HG03280 (cell line): Measurements from ENCODE around the gene JAZF1.

Experiments used
- ATAC-seq: cut with Tn5 transposase; IDR thresholded peaks from one replicate; pipeline ENCODE4 v1.9.1; 2021; ENCODE audit warnings: mild to moderate bottlenecking, moderate library complexity; ENCODE audit not compliant: unreplicated experiment

The JAZF1 gene

DNA sequence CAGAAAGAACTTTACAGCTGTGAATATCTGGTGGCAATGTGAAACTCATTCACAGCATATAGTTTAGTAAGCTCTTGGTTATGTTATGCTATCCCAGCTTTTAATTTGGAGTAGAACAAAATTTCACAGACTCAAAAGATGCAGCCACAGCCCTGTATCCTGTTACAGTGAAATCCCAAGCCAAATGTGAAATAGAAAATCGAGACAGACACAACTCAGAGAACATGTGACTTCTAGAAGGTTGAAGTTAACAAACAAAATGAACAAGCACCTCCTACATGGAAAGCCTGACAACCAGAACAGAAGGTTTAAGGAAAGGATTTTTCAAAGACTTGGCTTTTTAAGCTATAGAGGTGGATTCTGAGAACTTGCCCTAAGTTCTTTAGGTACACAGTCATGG is 39.6 kb downstream of the JAZF1 start:
- no peak for ATAC-seq

DNA sequence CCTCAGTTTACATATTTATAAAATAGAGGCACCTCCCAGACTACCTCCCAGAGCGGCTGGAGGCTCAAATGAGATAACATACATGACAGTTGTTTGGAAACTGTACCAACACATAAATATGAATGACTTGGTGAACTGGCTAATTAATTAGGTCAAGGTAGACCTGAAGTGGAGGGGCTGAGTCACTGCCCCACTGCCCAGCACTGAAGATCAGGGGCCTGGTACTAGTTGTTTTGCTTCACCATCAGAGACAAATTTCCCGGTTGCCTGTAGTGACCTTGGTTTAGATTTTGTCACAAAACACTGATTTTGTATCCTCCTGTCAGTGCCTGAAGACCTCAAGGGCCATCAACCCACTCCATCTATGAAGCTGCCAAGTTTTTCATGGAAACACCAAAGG is 41.8 kb downstream of the JAZF1 start:
- ATAC-seq, result no peak

DNA sequence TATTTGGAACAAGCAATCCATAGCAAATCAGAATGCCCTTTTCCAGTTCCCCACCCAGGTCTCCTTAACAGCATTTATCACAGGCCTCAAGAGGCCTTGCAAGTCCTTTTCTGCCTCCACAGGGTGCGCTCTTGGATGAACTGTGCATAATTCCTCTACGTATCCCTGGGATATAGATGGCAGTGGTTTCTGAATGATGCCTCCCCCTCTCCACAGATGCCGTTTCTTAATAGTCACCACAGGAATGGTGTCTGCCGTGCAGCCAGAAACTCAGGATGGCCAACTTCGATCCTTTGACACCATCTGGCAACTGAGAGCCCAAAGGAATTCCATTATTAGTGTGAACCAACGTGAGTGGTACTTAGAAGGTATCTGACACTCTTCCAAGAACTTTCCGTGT is 43.1 kb downstream of the JAZF1 start:
- ATAC-seq, result no peak

DNA sequence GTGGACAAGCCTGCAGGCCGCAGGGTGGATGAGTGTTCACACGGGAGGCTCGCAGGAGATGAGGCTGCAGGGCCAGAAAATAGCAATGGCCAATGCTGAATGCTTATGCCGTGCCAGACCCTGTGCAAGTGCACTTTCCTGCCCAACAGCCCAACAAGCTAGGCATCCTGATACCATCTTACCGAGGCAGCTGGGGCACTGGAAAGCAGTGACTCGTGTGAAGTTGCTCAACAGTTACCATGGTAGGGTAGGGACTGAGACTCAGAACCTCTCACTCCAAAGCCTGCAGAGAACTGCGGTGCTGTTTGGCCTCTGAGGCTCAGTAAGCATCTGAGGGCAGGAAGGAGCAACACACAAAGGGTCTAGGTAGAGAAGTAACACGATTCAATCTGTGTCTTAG is 43.7 kb downstream of the JAZF1 start:
- ATAC-seq, result no peak

DNA sequence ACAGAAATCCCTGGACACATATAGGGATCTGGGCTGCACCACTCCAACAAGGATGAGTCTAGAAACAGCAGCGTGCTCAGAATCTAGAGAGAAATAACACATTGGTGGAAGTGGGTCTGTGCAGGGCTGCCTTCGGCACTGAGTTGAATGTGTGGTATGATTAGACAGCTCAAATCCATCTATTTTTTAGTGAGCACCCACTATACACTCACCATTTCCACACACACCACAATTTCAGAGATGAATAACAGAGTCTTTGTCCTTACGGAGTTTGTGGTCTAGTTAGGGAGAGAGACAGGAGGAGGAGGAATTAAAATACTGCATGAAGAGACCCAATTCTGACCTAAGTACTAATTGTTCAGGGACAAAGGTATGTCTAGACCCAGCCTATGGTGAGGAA is 44.2 kb downstream of the JAZF1 start:
- no peak for ATAC-seq

DNA sequence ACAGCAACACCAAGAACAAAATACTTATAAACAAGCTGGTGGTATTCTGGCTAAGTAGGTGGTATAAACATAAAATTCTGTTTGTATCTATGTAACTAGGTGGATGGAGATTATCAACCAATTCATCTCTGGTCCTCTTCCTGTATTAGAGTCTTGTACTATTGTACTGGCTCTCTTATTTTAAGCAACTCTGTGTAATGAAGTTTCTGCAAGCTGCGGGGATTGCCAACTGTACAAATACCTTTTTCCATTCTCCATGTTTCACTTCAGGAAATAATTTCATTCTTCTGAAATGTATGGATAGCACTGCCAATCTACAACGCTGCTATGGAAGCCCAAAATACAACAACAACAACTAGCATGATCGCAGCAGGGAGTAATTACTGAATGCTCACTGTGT is 44.8 kb downstream of the JAZF1 start:
- no peak for ATAC-seq

DNA sequence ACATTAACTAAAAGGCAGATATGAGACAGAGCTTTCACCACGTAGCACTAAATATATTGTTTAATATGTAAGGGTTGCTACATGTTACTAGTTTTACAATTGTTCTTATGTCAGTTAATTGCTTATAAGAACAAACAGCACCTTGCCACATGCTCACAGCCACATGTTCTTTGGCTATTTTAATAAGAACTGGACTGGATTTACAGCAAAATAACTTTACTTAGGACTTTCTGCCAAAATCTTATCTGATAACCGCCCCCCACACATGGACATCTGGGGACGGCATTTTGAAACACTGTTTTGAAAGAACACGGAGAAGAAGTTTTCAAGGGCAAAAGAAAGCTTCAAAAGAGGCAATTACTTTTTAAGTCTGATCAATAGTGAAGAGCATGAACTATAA is 45.3 kb downstream of the JAZF1 start:
- no peak for ATAC-seq

DNA sequence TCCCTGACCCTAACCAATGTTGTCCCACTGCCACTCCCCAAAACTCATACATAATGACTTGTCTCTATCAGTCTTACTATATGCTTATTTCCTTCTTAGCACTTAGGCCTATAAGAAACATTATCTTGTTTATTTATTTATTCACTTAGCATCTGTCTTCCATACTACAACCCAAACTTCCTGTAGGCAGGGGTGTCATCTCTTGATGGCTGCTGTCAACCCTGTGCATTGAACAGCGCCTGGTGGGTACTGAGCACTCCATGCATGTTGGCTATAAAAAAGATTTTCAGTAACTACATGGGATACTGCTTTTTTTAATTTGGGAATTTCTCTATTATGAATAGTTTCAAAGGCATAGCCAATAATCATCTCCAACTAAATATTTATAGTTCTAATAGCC is 46.7 kb downstream of the JAZF1 start:
- no peak for ATAC-seq

DNA sequence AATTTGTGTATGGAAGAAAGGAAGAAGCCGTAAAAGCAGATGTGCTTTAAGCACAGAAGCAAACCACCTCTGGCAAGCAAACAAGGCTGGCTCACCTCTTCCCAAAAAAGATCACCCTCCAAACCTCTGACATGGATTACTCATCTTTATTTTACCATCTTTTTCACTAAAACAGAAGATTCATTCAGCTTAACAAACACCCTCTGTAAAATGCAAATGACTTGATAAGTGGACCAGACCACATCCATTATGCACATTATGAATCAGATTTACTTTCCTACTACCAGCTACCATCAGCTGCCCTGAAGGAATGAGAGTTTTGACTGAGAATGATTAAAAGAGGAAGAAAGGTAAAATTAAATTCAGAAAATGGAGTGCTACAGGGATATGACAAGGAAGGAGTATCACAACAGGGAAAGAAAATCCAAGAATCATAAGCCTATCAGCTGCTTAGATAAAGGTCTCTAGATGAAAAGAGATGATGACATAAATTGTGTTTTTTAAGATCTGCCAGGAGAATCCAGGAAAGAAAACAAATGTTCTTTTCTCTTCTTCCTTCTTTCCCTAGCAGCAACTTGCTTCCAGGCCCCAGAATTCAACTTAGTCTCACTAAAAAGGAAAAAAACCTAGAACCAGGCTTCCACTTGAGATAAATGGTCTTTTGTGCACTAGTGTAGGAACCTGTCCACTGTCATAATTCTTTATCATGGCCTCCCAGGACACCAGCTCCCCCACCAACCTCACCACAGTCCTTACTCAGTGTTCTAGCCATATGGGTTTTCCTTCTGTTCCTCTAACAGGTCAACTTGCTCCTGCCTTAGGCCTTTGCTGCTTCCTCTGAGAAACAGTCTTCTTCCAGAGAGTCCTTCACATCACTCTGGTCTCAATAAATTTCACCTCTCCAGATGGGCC is 47.4 kb downstream of the JAZF1 start:
- ATAC-seq, result no peak

DNA sequence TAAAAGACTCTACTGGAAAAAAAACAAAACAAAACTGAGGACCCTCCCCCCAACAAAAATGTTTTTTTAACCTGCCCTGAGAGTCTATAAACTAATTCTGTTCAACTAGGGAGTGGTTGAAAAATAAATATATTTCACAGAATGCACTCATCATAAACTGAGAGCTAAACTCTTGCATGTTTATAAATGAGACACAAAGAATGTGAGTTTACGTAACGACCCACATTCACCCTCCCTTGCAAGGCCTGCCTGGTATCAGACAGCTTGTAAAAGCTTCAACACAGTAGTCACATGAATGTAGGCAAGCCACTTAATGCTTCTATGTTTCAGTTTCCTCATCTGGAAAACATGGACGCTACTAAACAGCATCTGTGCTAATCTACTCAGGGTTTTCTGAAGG is 50.3 kb downstream of the JAZF1 start:
- no peak for ATAC-seq

DNA sequence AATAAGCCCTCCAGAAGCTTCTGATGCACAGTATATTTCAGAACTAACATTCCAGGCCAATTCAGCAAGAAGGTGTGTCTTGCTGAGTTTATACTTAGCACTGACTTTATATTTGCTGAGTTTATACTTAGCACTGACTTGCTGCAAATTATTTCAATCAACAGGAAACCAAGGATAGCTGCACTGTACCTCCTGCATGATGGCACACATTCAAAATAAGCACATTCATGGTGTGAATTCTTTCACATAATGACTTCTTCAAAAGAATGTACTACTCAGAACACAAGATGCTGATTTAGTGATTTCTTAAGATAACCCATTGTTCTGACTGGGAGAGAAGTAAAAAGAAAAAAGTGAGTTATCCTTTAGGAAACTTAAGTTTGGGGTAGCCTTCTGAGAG is 52.0 kb downstream of the JAZF1 start:
- ATAC-seq, result no peak

DNA sequence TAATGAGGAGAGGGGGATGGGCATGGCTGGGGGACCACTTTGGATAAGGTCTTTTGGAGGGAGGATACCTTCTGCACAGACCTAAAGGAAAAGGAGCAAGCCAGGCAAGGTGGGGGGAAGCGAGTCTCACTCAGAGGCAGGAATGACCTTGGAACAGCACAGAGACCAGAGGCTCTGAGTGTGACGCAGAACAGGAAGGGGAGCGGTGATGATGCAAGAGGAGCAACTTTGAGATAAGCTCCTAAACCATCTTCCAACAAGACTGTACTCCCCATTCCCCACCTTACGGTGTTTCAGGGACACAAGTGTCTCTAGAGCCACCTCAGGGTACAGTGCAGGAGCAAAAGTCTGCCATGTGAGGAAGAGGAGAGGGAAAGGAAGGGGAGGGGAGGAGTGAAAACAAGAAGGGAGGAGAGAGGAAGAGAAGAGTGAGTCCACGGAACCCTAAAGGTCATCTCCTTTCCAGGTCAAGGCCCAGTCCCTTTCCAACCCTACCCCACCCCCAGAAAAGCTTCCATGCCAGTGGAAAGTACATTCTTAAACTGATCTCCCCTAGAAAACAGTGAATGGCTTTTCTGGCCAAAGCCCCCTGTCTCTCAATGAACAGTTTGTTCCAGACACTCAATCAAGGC is 54.1 kb downstream of the JAZF1 start:
- ATAC-seq, result no peak

DNA sequence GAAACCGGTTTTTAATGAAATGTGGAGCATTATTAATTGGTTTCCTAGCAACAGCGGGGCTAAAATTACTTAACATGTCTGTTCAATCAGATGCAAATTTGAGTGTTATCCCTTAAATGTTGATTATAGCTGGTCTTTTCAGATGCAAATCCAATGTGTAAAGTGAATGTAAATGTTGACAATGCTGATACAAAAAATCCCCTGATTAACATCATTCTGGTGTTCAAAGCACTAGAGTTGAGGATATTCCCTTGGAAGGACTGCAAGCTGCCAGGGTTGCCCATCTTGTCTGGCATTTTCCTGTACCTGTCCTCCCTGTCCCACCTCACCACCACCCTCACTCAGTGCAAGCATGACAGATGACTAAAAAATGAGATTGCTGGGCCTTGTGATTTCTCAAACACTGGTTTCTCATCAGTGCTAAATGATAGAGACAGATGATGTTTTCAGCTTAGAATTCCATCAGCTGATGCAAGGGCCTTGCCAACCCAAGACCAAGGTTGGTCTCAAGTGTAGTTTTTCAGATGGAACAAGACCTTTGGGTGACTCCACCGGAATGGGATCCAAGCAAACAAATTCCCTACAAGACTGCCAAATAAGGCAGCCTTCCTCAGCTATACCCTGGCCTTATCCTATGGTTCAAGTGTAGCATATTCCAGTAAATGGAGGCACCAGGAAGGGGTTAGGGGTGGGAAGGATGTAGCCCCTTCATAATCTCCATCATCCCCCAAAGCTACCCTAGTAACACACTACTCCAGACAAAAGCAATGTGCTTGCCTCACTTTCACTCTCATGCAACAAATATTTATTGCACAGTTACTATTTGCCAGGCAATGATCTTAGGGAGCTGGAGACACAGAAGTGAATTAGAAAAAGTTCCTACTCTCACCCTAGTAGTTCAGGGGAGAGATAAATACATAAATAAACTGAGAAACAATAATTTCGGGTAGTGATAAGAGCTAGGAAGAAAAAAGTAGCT is 54.9 kb downstream of the JAZF1 start:
- ATAC-seq, result no peak

DNA sequence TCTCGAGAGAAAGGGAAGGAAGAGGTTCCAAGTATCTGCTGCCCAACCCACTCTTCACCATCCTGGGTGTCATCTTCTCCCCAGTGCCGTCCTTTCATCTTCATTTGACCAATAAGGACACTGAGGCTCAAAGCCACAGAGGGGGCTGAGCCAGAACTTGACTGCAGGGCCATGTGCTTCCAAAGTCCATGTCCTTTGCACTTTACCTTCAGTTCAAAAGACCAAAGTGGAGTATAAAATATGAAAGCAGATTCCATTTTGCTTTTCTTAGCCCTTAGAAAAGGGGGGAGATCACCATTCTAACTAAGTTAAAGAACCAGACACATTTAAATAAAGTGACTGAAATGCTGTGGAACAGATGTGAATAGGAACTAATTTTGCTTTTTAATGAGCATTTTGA is 56.2 kb downstream of the JAZF1 start:
- no peak for ATAC-seq

DNA sequence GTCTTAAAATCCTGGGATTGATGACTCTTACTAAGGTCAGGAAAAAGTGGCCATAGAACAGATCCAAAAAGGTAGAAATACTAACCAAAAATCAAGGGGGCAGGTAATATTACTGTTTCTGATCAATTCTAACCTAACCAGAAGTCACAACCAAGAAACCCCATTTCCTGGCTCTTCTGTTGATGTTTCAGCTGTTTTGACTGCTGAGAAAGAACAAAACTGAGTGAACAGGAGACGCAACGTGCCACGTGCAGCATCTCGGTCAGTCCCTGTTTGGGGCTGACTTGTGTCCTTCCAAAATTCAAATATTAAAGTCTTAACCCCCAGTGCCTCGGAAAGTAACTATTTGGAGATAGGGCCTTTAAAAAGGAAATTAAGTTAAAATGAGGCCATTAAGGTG is 56.8 kb downstream of the JAZF1 start:
- ATAC-seq, result no peak

DNA sequence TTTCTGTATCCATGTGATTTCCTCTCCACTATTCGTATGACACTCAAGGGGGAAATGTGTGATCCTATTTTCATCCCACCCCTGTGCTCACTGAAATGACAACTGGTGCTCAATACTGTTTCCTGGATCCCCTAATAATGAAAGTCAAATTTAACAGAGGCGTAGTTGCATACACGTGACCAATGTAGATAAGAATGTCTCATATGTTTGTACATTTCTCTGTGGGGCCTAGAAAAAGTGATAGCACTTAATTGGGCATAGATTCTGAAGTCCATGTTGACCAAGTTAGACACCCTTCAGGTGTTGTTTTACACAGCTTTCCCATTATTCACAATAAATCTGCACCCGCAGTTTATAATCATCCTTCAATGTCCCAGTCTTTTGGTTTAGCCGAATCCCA is 59.1 kb downstream of the JAZF1 start:
- ATAC-seq, result no peak

DNA sequence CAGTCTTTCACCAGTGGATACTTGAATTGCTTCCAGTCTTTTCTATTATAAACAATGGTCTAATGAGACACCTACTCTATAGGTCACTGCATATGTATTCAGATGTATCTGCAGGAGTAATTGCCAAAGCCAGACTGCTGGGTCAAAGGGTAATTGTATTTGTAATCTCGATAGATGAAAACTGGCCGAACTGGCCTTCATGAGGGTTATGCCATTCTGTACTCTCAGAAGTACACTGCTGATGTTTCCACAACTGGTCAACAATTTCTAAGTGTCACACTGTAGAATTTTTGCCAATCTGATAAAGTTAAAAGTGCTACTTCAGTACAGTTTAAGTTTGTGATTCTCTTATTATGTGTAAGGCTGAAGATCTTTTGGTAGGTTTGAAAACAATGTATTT is 64.6 kb downstream of the JAZF1 start:
- no peak for ATAC-seq

DNA sequence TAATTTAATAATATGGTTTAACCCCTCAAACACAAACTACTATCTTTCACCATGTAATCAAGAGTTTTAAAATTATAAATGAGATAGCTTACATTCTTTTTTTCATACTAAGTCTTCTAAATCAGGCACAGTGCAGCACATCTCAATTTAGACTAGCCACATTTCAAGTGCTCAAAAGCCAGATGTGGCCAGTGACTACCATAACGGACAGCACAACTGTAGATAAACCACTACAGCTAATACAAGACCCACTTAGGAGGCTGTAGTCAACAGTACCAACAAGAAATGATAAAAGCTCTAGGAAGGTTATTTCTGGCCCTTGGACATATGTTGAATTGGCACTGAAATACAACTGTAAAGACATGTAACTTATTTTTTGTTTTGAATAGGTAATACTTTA is 65.3 kb downstream of the JAZF1 start:
- ATAC-seq, result no peak

DNA sequence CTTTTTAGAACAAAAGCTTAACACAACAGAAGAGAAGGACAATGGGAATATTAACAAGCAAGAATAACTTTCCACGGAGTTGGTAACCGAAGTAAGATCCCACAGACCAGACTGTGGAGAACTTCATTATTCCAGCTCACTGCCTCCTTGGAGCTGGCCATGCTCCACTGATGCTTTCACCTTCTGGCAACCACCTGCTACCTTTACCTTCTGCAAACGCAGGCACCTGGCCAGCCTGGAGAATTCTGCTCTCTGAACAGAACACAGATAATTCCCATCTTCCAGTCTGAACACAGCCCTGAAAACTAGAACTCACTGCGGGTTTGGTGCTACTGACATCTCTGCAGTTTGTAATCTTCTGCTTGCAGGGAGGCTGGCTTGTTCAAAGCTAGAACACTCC is 66.5 kb downstream of the JAZF1 start:
- no peak for ATAC-seq

DNA sequence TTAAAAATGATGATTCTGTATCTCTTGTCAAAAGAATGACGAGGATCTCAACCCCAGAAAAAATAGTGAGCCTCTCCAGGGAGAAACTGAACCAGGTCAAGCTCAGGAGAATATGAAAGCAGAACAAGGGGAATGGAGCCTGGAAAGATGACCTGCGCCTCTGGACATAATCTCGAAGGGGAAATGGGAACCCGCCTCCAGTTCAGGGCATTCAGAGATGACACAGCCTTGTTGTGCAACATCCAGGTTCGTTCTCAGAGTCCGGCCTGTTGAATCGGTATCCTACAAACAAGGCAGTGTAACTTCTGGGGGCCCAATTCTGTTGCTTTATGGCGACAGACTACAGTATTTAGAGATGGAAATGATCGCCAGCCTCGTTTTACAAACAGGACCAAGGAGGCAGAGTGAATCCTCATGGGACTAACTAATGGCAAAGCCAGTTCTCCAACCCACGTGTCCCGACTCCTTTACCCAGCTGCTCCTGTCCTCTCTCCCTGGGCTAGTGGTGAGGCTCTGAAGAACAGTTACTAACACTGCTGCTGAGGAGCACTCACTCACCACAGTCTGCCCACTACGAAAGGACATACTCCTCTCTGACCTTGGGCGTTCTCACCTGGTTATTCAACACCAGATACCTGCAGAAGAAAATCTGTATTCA is 67.6 kb downstream of the JAZF1 start:
- no peak for ATAC-seq

DNA sequence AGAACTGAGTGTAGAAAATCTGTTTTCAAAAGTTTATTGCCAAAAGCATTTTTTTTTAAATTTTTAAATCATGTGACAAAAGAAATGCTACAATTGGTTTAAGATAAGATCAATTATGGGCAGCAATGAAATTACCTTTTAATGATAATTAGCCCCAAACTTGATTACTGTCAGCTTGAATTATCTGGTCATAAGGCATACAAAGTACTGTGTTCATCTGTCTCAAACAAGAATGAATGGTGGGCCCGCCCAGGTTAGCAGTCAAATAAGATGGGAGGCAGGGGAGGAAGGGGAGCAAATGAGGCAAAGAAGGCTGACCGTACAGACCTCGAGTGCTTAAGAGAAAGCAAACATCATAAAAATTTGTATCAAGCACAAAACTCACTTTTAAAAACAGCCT is 68.1 kb downstream of the JAZF1 start:
- ATAC-seq, result no peak
